IPS-11a (cell line): Measurements from ENCODE around the gene NUDT16L1.

Source experiments
- H3K4me3 ChIP-seq: one replicate; pipeline ENCODE4 v1.5.1; 2013; ENCODE audit warnings: low read depth, low read length, control low read depth

The NUDT16L1 gene

GRCh38 chr16:4693956-4694641 lies 737 bp downstream of the NUDT16L1 start:
- H3K4me3 ChIP-seq, result peak overlapping the region; percentile 92

- peak overlapping the region; percentile 17 for H3K4me3 ChIP-seq
Measured at GRCh38 chr16:4694642-4695451, 1.5 kb downstream of the NUDT16L1 start.

GRCh38 chr16:4695473-4696171 lies 2.3 kb downstream of the NUDT16L1 start:
- H3K4me3 ChIP-seq, result no peak overlapping the region

GRCh38 chr16:4696172-4696904 lies 3.0 kb downstream of the NUDT16L1 start:
- no peak overlapping the region for H3K4me3 ChIP-seq

GRCh38 chr16:4696905-4697847 lies 3.8 kb downstream of the NUDT16L1 start:
- no peak overlapping the region for H3K4me3 ChIP-seq

- H3K4me3 ChIP-seq, result no peak overlapping the region
Measured at GRCh38 chr16:4697848-4698291, 4.5 kb downstream of the NUDT16L1 start.

- H3K4me3 ChIP-seq, result no peak overlapping the region
Measured at GRCh38 chr16:4698321-4699045, 5.1 kb downstream of the NUDT16L1 start.

GRCh38 chr16:4699046-4699556 lies 5.7 kb downstream of the NUDT16L1 start:
- H3K4me3 ChIP-seq, result no peak overlapping the region

GRCh38 chr16:4700380-4700996 lies 7.1 kb downstream of the NUDT16L1 start:
- no peak overlapping the region for H3K4me3 ChIP-seq

GRCh38 chr16:4700997-4701743 lies 7.8 kb downstream of the NUDT16L1 start:
- H3K4me3 ChIP-seq, result no peak overlapping the region

- no peak overlapping the region for H3K4me3 ChIP-seq
Measured at GRCh38 chr16:4701791-4702465, 8.6 kb downstream of the NUDT16L1 start.

GRCh38 chr16:4702466-4702808 lies 9.1 kb downstream of the NUDT16L1 start:
- H3K4me3 ChIP-seq, result no peak overlapping the region

GRCh38 chr16:4703906-4704305 lies 10.5 kb downstream of the NUDT16L1 start:
- no peak overlapping the region for H3K4me3 ChIP-seq

GRCh38 chr16:4704491-4704890 lies 11.1 kb downstream of the NUDT16L1 start:
- H3K4me3 ChIP-seq, result no peak overlapping the region

- H3K4me3 ChIP-seq, result no peak overlapping the region
Measured at GRCh38 chr16:4704913-4705312, 11.6 kb downstream of the NUDT16L1 start.

GRCh38 chr16:4706871-4707270 lies 13.5 kb downstream of the NUDT16L1 start:
- no peak overlapping the region for H3K4me3 ChIP-seq

- no peak overlapping the region for H3K4me3 ChIP-seq
Measured at GRCh38 chr16:4709481-4709880, 16.1 kb downstream of the NUDT16L1 start.
